ENCODE measurements around the gene AP4B1. TPM values are rescaled to one million over a fixed set of nuclear protein-coding genes. Genes with fewer than 3 reads are reported as not detected.

AP4B1 gene
- total RNA-seq, 2 donors from 2014 or later: 46.5 to 61.7 TPM

GRCh38 chr1:113891631-113892220 is 12.9 kb downstream of the AP4B1 start:
- Mint-ChIP-seq H3K4me1 (peaks cover 14% of the 10 kb centered on the region), H3K4me3 (no peak overlapping the region), H3K9me3 (no peaks in the 10 kb centered on the region), H3K36me3 (ENCODE audit: low read depth) (peaks cover 35% of the 10 kb centered on the region), H3K27me3 (no peaks in the 10 kb centered on the region), H3K27ac (no peak overlapping the region)
- ATAC-seq (replicated peaks): no peak

- H3K36me3 Mint-ChIP-seq (ENCODE audit: low read depth): peaks cover 26% of the 10 kb centered on the region
- peaks cover 14% of the 10 kb centered on the region for H3K4me1 Mint-ChIP-seq
- peak overlapping the region; percentile 6 for H3K4me3 Mint-ChIP-seq
- H3K27me3 Mint-ChIP-seq: no peaks in the 10 kb centered on the region
- ATAC-seq (replicated peaks): peak; percentile 62
- H3K9me3 Mint-ChIP-seq: no peaks in the 10 kb centered on the region
- peak overlapping the region; percentile 49 for H3K27ac Mint-ChIP-seq
These were observed 13.8 kb downstream of the AP4B1 start for GRCh38 chr1:113890816-113891215.

DNA sequence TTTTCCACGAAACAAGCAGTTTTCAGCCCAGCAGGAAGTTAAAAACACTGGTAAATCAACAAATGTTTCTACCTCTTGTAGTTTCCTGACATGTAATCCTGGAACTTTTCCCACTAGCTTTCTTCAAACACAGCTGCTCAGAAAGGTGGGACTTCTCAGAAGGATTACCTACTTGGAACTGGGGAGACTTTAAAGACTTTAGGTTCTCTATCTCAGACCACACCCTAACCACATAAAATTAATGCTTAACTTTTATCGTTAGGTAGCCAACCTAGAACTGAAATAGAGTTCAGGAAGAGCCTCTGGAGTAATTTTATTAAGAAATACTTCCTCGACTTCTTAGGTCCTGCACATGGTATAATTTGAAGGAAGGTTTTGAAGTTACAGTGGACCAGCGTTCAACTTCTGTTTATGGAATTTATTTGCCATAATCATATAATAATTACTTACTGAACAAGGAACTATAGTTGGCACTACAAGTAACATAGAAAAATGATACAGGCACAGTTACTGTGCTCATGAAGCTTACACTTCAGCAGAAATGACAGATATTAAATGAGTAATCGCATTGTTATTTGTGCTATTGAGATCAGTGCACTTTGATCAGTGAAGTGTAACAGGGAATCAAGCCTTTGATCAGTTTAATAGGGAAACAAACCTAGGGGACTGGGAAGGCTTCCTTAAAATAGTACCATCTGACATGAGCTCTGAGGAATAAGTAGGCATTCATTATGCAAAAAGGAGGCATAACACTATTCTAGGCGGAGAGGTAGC is 17.0 kb downstream of the AP4B1 start, which contains the start of gene BCL2L15:
BCL2L15 (minus strand) TSS at position 180 of the 774 bp plus-strand sequence. CDS start 206 bp downstream, outside the sequence.
- Mint-ChIP-seq H3K9me3 (no peaks in the 10 kb centered on the region), H3K4me1 (peaks cover 14% of the 10 kb centered on the region), H3K4me3 (peak within 1 kb of the TSS; percentile 59), H3K27ac (peak within 1 kb of the TSS; percentile 69), H3K36me3 (ENCODE audit: low read depth) (peaks cover 6% of the 10 kb centered on the region), H3K27me3 (no peaks in the 10 kb centered on the region)
- no peak for ATAC-seq (replicated peaks)

GRCh38 chr1:113886417-113887401 is 17.9 kb downstream of the AP4B1 start:
- Mint-ChIP-seq H3K36me3 (ENCODE audit: low read depth) (no peaks in the 10 kb centered on the region), H3K4me1 (peaks cover 14% of the 10 kb centered on the region), H3K4me3 (peak overlapping the region; percentile 59), H3K9me3 (no peaks in the 10 kb centered on the region), H3K27me3 (no peaks in the 10 kb centered on the region), H3K27ac (peak overlapping the region; percentile 69)
- ATAC-seq (replicated peaks): no peak

DNA sequence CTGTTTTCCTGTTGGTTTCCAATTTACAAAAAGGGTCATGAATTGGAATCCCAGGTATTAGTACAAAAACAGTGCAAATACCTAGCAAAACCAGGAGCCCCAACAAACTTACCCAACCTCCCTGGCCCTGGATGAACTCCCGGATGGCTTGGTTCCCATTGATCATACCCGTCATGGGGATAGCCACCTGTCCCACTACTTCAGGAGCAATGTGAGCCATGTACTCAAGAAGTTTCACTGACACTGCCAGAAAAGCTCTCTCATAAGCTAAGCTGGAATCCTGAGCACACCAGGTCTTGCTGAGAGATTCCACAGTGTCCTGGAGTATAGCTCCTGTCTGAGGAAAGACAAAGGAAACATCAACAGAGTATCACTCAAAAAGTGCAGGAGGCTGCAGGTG is 22.9 kb downstream of the AP4B1 start:
- Mint-ChIP-seq H3K9me3 (no peaks in the 10 kb centered on the region), H3K4me1 (no peaks in the 10 kb centered on the region), H3K27me3 (no peaks in the 10 kb centered on the region), H3K4me3 (peak overlapping the region; percentile 59), H3K27ac (peak overlapping the region; percentile 85), H3K36me3 (ENCODE audit: low read depth) (no peaks in the 10 kb centered on the region)
- no peak for ATAC-seq (replicated peaks)

DNA sequence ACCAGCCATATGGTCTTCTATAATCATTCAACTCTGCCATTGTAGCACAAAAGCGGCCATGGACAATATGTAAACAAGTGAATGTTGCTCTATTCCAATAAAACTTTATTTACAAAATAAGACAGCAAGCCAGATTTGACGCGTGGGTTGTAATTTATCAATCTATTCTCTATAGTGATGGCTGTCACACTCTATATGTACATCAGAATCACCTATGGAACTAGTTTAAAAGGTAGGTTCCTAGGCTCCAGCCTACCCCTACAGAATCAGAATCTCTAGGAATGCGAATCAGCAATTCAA is 24.9 kb downstream of the AP4B1 start:
- Mint-ChIP-seq H3K4me3 (peak overlapping the region; percentile 59), H3K9me3 (no peaks in the 10 kb centered on the region), H3K4me1 (peaks cover 15% of the 10 kb centered on the region), H3K27me3 (no peaks in the 10 kb centered on the region), H3K36me3 (ENCODE audit: low read depth) (no peaks in the 10 kb centered on the region), H3K27ac (peak overlapping the region; percentile 85)
- no peak for ATAC-seq (replicated peaks)

DNA sequence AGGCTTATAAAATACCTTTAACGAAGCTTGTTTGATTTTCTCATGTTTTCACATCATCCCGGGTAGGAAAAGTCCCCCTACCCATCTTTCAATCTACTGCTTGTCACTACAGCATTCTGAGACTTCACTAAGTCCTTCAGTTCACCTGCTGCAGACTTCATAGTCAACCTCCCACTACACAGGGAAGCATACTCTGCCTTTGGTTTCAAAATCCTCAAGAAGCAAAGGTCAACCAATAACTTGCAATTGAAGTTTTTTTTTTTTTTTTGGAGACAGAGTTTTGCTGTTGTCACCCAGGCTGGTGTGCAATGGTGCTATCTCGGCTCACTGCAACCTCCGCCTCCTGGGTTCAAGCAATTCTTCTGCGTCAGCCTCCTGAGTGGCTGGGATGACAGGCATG is 28.4 kb downstream of the AP4B1 start:
- Mint-ChIP-seq H3K27me3 (no peaks in the 10 kb centered on the region), H3K4me3 (peak overlapping the region; percentile 71), H3K27ac (peak overlapping the region; percentile 90), H3K36me3 (ENCODE audit: low read depth) (peaks cover 7% of the 10 kb centered on the region), H3K4me1 (peaks cover 19% of the 10 kb centered on the region), H3K9me3 (no peaks in the 10 kb centered on the region)
- no peak for ATAC-seq (replicated peaks)

DNA sequence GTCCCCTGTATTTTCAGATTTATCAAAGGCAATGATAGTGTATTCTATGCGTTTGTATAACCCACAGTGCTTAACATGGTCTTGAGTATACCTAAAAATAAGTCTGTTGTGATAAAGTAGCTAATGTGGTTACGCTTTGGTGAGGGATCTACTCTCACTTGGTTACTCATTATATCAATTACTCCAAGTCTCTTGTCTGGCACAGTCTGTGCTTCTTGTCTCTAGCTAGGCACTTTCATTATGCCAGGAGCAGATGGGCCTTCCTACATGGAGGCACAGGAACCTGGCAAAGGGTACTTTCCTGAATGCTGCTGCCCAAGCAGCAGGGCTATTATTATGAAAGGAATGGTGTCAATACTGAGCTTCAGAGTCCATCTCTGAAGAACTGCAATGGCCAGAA is 28.9 kb downstream of the AP4B1 start:
- Mint-ChIP-seq H3K4me3 (peak overlapping the region; percentile 71), H3K27ac (peak overlapping the region; percentile 90), H3K27me3 (no peaks in the 10 kb centered on the region), H3K9me3 (no peaks in the 10 kb centered on the region), H3K36me3 (ENCODE audit: low read depth) (peaks cover 9% of the 10 kb centered on the region), H3K4me1 (peaks cover 19% of the 10 kb centered on the region)
- ATAC-seq (replicated peaks): no peak

- Mint-ChIP-seq H3K9me3 (no peaks in the 10 kb centered on the region), H3K36me3 (ENCODE audit: low read depth) (peaks cover 24% of the 10 kb centered on the region), H3K4me1 (peaks cover 19% of the 10 kb centered on the region), H3K27ac (peak overlapping the region; percentile 90), H3K27me3 (no peaks in the 10 kb centered on the region), H3K4me3 (peak overlapping the region; percentile 71)
- ATAC-seq (replicated peaks): peak; percentile 62
These were observed 30.4 kb downstream of the AP4B1 start for GRCh38 chr1:113874012-113874879.

GRCh38 chr1:113872219-113872935 is 32.2 kb downstream of the AP4B1 start:
- no peaks in the 10 kb centered on the region for H3K27me3 Mint-ChIP-seq
- peaks cover 42% of the 10 kb centered on the region for H3K36me3 Mint-ChIP-seq (ENCODE audit: low read depth)
- H3K4me3 Mint-ChIP-seq: peak overlapping the region; percentile 71
- ATAC-seq (replicated peaks): peak; percentile 20
- H3K4me1 Mint-ChIP-seq: peaks cover 31% of the 10 kb centered on the region
- H3K27ac Mint-ChIP-seq: peak overlapping the region; percentile 96
- H3K9me3 Mint-ChIP-seq: no peaks in the 10 kb centered on the region

- peak; percentile 89 for ATAC-seq (replicated peaks)
These were observed 32.9 kb downstream of the AP4B1 start, which contains the start of gene PTPN22 for GRCh38 chr1:113871597-113872113. PTPN22 (minus strand) TSS chr1:113871712.

DNA sequence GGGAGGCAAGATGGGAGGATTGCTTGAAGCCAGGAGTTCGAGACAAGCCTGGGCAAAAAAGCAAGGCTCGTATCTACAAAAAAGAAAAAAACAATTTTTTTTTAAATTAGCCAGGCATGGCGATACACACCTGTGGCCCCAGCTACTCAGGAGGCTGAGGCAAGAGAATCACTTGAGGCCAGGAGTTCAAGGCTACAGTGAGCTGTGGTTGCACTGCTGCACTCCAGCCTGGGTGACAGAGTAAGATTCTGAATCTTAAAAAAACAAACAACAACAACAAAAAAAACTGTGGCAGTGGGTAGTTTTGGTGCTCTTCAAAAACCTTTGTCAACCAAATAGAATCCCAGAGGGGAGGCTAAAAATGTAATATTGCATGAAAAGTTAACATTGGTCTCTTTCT is 33.8 kb downstream of the AP4B1 start:
- Mint-ChIP-seq H3K27ac (peak overlapping the region; percentile 96), H3K36me3 (ENCODE audit: low read depth) (peaks cover 49% of the 10 kb centered on the region), H3K4me1 (peaks cover 29% of the 10 kb centered on the region), H3K4me3 (peak overlapping the region; percentile 71), H3K27me3 (no peaks in the 10 kb centered on the region), H3K9me3 (no peaks in the 10 kb centered on the region)
- no peak for ATAC-seq (replicated peaks)

More at GRCh38 chr1:113871597-113872113, 32.9 kb downstream of the AP4B1 start, which contains the start of gene PTPN22:
- Mint-ChIP-seq H3K9me3 (no peaks in the 10 kb centered on the region), H3K36me3 (ENCODE audit: low read depth) (peaks cover 44% of the 10 kb centered on the region), H3K27ac (peak within 1 kb of the TSS; percentile 96), H3K4me1 (peaks cover 32% of the 10 kb centered on the region), H3K27me3 (no peaks in the 10 kb centered on the region), H3K4me3 (peak within 1 kb of the TSS; percentile 71)

Measured in activated T-helper 17 cell treated with anti-CD3 and anti-CD28 coated beads, Interleukin-2, amount 50 U/mL, for 72 hours (primary cell).